Stimulated activated CD8-positive, alpha-beta memory T cell treated with anti-CD3 and anti-CD28 coated beads, Interleukin-4, amount 100 ng/mL, for 24 hours (primary cell): ENCODE data around the gene KISS1.

ENCODE experiments used
- DNase-seq: peaks from one replicate; pipeline ENCODE4 v3.0.0-alpha.2; 2020; ENCODE audit warnings: low read depth

KISS1 gene

GRCh38 chr1:204217648-204218000 is 21.3 kb upstream of the KISS1 start:
- DNase-seq, result no peak

GRCh38 chr1:204216880-204217647 is 20.8 kb upstream of the KISS1 start:
- no peak for DNase-seq

- no peak for DNase-seq
Observed at GRCh38 chr1:204216236-204216635, 19.9 kb upstream of the KISS1 start.

- peak; percentile 11 for DNase-seq
Observed at GRCh38 chr1:204213668-204214662, 17.7 kb upstream of the KISS1 start, which contains the start of gene GOLT1A. Gene GOLT1A, minus strand, starts transcription at chr1:204213988. Its CDS starts 82 bp downstream, at chr1:204213906.

- no peak for DNase-seq
Observed at GRCh38 chr1:204212715-204213114, 16.4 kb upstream of the KISS1 start.

- DNase-seq, result no peak
Observed at GRCh38 chr1:204211046-204211445, 14.8 kb upstream of the KISS1 start.

- peak; percentile 68 for DNase-seq
Observed at GRCh38 chr1:204207136-204207616, 10.9 kb upstream of the KISS1 start.

- DNase-seq, result no peak
Observed at GRCh38 chr1:204206121-204206520, 9.8 kb upstream of the KISS1 start.

GRCh38 chr1:204205486-204205885 is 9.2 kb upstream of the KISS1 start:
- DNase-seq, result no peak

GRCh38 chr1:204204944-204205343 is 8.7 kb upstream of the KISS1 start:
- DNase-seq, result no peak

- DNase-seq, result no peak
Observed at GRCh38 chr1:204203206-204203767, 7.0 kb upstream of the KISS1 start.

- DNase-seq, result no peak
Observed at GRCh38 chr1:204202481-204202880, 6.2 kb upstream of the KISS1 start.

- no peak for DNase-seq
Observed at GRCh38 chr1:204201348-204202040, 5.2 kb upstream of the KISS1 start.

GRCh38 chr1:204199579-204199978 is 3.3 kb upstream of the KISS1 start:
- DNase-seq, result no peak

- DNase-seq, result no peak
Observed at GRCh38 chr1:204198348-204199340, 2.4 kb upstream of the KISS1 start.

- no peak for DNase-seq
Observed at GRCh38 chr1:204197068-204197467, 777 bp upstream of the KISS1 start.

GRCh38 chr1:204194771-204195170 is 1.5 kb downstream of the KISS1 start:
- DNase-seq, result no peak

- DNase-seq, result no peak
Observed at GRCh38 chr1:204194080-204194479, 2.2 kb downstream of the KISS1 start.

- no peak for DNase-seq
Observed at GRCh38 chr1:204192589-204193352, 3.5 kb downstream of the KISS1 start.

- no peak for DNase-seq
Observed at GRCh38 chr1:204192046-204192445, 4.2 kb downstream of the KISS1 start.
